Left lung (tissue), 10 donors: ENCODE results near the gene TIFAB. TPM values are rescaled to one million over a fixed set of nuclear protein-coding genes. Genes with fewer than 3 reads are reported as not detected.

Source experiments
- ATAC-seq: fragments of 200-7000 bp; cut with Tn5 transposase; one replicate; pipeline ENCODE4 v1.9.1; 2020; ENCODE audit warnings: moderate library complexity
- DNase-seq, 4 donors: peaks; one replicate each; pipeline ENCODE4 v3.0.0-alpha.2; 2013 to 2020
- H3K27ac ChIP-seq, 2 donors: fragments of 200-600 bp; sonication (generic) in 1 of 2; one replicate each; pipeline versions ENCODE4 v1.5.0 to v1.8.0; 2020 to 2021
- H3K27me3 ChIP-seq, 2 donors: fragments of 200-600 bp; sonication (generic) in 1 of 2; one replicate each; pipeline versions ENCODE4 v1.5.0 to v1.8.0; 2020 to 2021
- H3K36me3 ChIP-seq, 2 donors: fragments of 200-600 bp; sonication (generic) in 1 of 2; one replicate each; pipeline versions ENCODE4 v1.5.0 to v1.8.0; 2020 to 2021
- H3K4me1 ChIP-seq, 2 donors: fragments of 200-600 bp; one replicate each; pipeline ENCODE4 v1.8.0; 2021
- H3K4me3 ChIP-seq, 2 donors: fragments of 200-600 bp; sonication (generic) in 1 of 2; one replicate each; pipeline versions ENCODE4 v1.5.0 to v1.8.0; 2020 to 2021; ENCODE audit warnings: mild to moderate bottlenecking in 1 of 2
- H3K9me3 ChIP-seq, 2 donors: fragments of 200-600 bp; sonication (generic) in 1 of 2; one replicate each; pipeline versions ENCODE4 v1.5.0 to v1.8.0; 2020 to 2021
- CTCF ChIP-seq, 2 donors: fragments of 200-600 bp; sonication (generic) in 1 of 2; IDR thresholded peaks; one replicate each; pipeline versions ENCODE4 v1.5.0 to v1.8.0; 2021; ENCODE audit warnings: antibody characterized with exemption in 2 of 2
- intact Hi-C, 2 donors: fragments of 100-400 bp; cut with DNase I; formaldehyde crosslinking; loops; one replicate each; pipeline versions ENCODE4 v1.11.2 to v1.14.2; 2022
- polyA plus RNA-seq, 6 donors: library from polyadenylated mRNA; unstranded; fragments of 120-200 nt; gene quantifications; one replicate each; pipeline ENCODE4 v1.2.1, GENCODE V29; 2013; ENCODE audit not compliant: insufficient read length in 6 of 6
- total RNA-seq, 2 donors: library from RNA; stranded (reverse); fragmentation: NEBNext Ultra II Directional; extraction: Animal tissue kit (Norgen Biotek cat#: 25700); gene quantifications; one replicate each; pipeline ENCODE4 v1.2.1, GENCODE V29; 2021
- donor health status: DM: no; HTN: yes; CAD: no.
- donor health status: DM: no; HTN: no; CAD: no.

The TIFAB gene
- total and polyA plus RNA-seq, 8 donors: 0.03 to 0.47 (median 0.36) TPM

- Histone ChIP-seq H3K27ac (peak overlapping the region in 1 of 2 donors; percentile 75), H3K4me3 (no peak overlapping the region), H3K9me3 (no peaks in the 10 kb centered on the region), H3K36me3 (no peaks in the 10 kb centered on the region), H3K27me3 (peaks cover 0 to 16% of the 10 kb centered on the region in 2 donors), H3K4me1 (peaks cover 6 to 68% of the 10 kb centered on the region in 2 donors)
- ATAC-seq (no peak), DNase-seq (no peak)
- no peak for TF ChIP-seq CTCF (IDR thresholded peaks at IDR 0.05)
- intact Hi-C loops: no loop called here
Measured at GRCh38 chr5:135436951-135437418, 15.2 kb downstream of the TIFAB start.

GRCh38 chr5:135435467-135436330 lies 16.5 kb downstream of the TIFAB start:
- ATAC-seq (no peak), DNase-seq (no peak)
- Histone ChIP-seq H3K4me1 (peaks cover 6 to 63% of the 10 kb centered on the region in 2 donors), H3K27ac (no peak overlapping the region), H3K36me3 (no peaks in the 10 kb centered on the region), H3K27me3 (peaks cover 0 to 16% of the 10 kb centered on the region in 2 donors), H3K9me3 (no peaks in the 10 kb centered on the region), H3K4me3 (no peak overlapping the region)
- TF ChIP-seq CTCF (IDR thresholded peaks at IDR 0.05): no peak
- intact Hi-C loops: no loop called here

GRCh38 chr5:135434591-135435466 lies 17.3 kb downstream of the TIFAB start:
- Histone ChIP-seq H3K36me3 (no peaks in the 10 kb centered on the region), H3K4me1 (peaks cover 6 to 67% of the 10 kb centered on the region in 2 donors), H3K27ac (peak overlapping the region; percentile 70 to 72), H3K9me3 (no peaks in the 10 kb centered on the region), H3K27me3 (peaks cover 0 to 16% of the 10 kb centered on the region in 2 donors), H3K4me3 (no peak overlapping the region)
- ATAC-seq: no peak
- no peak for DNase-seq
- no peak for TF ChIP-seq CTCF (IDR thresholded peaks at IDR 0.05)
- intact Hi-C loops: no loop called here

- DNase-seq (peak in 1 of 4 donors; percentile 83), ATAC-seq (peak; percentile 25)
- TF ChIP-seq CTCF (IDR thresholded peaks at IDR 0.05): no peak
- Histone ChIP-seq H3K36me3 (no peaks in the 10 kb centered on the region), H3K4me1 (peaks cover 6 to 59% of the 10 kb centered on the region in 2 donors), H3K9me3 (peaks cover 0 to 2% of the 10 kb centered on the region in 2 donors), H3K27ac (peak overlapping the region; percentile 70 to 72), H3K27me3 (peaks cover 0 to 16% of the 10 kb centered on the region in 2 donors), H3K4me3 (no peak overlapping the region)
- intact Hi-C loops: no loop called here
Measured at GRCh38 chr5:135433681-135434426, 18.3 kb downstream of the TIFAB start.
